Caco-2 (cell line): ENCODE results near the gene ZNF205. TPM values are rescaled to one million over a fixed set of nuclear protein-coding genes. Genes with fewer than 3 reads are reported as not detected.

Experiments
- BruUV-seq: library from RNA; stranded (reverse); fragments of 400-500 nt; replicated peaks from 2 replicates; lab custom pipeline; 2021; lab: Mats Ljungman, UMichigan
- CTCF ChIA-PET: fragments of 300-600 bp; sonication (Branson Sonifier 250); formaldehyde crosslinking; loops from one replicate; lab custom pipeline; 2022; ENCODE audit warnings: antibody characterized with exemption; lab: Charles Lee
- POLR2A ChIA-PET: fragments of 300-600 bp; sonication (Branson Sonifier 250); formaldehyde crosslinking; loops from one replicate; lab custom pipeline; 2022; ENCODE audit warnings: antibody characterized with exemption; lab: Charles Lee
- DNase-seq, 2 experiments: peaks; one replicate each; pipeline versions ENCODE4 v3.0.0 to v3.0.0-alpha.2; 2020 to 2022
- H3K27me3 ChIP-seq: replicated peaks from 2 replicates; pipeline ENCODE4 v1.6.0; 2011; ENCODE audit warnings: low read length; ENCODE audit not compliant: control insufficient read depth, insufficient read depth
- H3K36me3 ChIP-seq: 2 replicates; pipeline ENCODE4 v1.5.1; 2011; ENCODE audit warnings: low read length; ENCODE audit not compliant: control insufficient read depth, insufficient read depth
- H3K4me1 ChIP-seq: fragments of 250-450 bp; sonication (Bioruptor Pico); 2 replicates; pipeline ENCODE4 v1.5.1; 2020; ENCODE audit warnings: mild to moderate bottlenecking
- H3K4me3 ChIP-seq: 2 replicates; pipeline ENCODE4 v1.5.1; 2011; ENCODE audit warnings: low read depth, mild to moderate bottlenecking, control low read depth, low read length
- H3K9me3 ChIP-seq: fragments of 250-450 bp; sonication (Bioruptor Pico); 2 replicates; pipeline ENCODE4 v1.5.1; 2020; ENCODE audit warnings: mild to moderate bottlenecking, moderate library complexity
- H3K27ac Mint-ChIP-seq: one replicate; pipeline ENCODE4 v1.8.0; 2022; ENCODE audit warnings: mixed read lengths; ENCODE audit not compliant: unreplicated experiment
- H3K27me3 Mint-ChIP-seq: one replicate; pipeline ENCODE4 v1.8.0; 2022; ENCODE audit warnings: mixed read lengths; ENCODE audit not compliant: insufficient read depth, unreplicated experiment
- H3K36me3 Mint-ChIP-seq: one replicate; pipeline ENCODE4 v1.8.0; 2022; ENCODE audit warnings: mild to moderate bottlenecking, mixed read lengths; ENCODE audit not compliant: insufficient read depth, unreplicated experiment
- H3K4me1 Mint-ChIP-seq: one replicate; pipeline ENCODE4 v1.8.0; 2022; ENCODE audit warnings: low read depth, mixed read lengths; ENCODE audit not compliant: unreplicated experiment
- H3K4me3 Mint-ChIP-seq: one replicate; pipeline ENCODE4 v1.8.0; 2022; ENCODE audit warnings: mild to moderate bottlenecking, moderate library complexity, mixed read lengths; ENCODE audit not compliant: unreplicated experiment
- H3K9me3 Mint-ChIP-seq: one replicate; pipeline ENCODE4 v1.8.0; 2022; ENCODE audit warnings: mixed read lengths; ENCODE audit not compliant: unreplicated experiment
- intact Hi-C: fragments of 100-400 bp; cut with micrococcal nuclease; formaldehyde crosslinking; loops from one replicate; pipeline ENCODE4 v1.10.0; 2022; ENCODE audit not compliant: unreplicated experiment
- total RNA-seq: library from RNA; stranded (reverse); gene quantifications from 2 replicates; pipeline ENCODE4 v1.2.3, GENCODE V29; 2022
- TF ChIP-seq, protein P1 (sequence below), 2 experiments: fragments of 200-600 bp in 1 of 2; IDR thresholded peaks; 1 replicate in 1 of 2; 2 replicates in 1 of 2; pipeline versions ENCODE4 v1.5.1 to v1.8.0; 2011 to 2022; ENCODE audit warnings: antibody characterized with exemption in 1 of 2, control low read depth in 1 of 2, inconsistent platforms in 1 of 2, low read depth in 1 of 2, low read length in 1 of 2, mild to moderate bottlenecking in 1 of 2, moderate library complexity in 1 of 2; ENCODE audit not compliant: insufficient read depth in 1 of 2, severe bottlenecking in 1 of 2, unreplicated experiment in 1 of 2

The ZNF205 gene
- total RNA-seq, 1 experiment from 2014 or later, result 13.5 TPM

DNA sequence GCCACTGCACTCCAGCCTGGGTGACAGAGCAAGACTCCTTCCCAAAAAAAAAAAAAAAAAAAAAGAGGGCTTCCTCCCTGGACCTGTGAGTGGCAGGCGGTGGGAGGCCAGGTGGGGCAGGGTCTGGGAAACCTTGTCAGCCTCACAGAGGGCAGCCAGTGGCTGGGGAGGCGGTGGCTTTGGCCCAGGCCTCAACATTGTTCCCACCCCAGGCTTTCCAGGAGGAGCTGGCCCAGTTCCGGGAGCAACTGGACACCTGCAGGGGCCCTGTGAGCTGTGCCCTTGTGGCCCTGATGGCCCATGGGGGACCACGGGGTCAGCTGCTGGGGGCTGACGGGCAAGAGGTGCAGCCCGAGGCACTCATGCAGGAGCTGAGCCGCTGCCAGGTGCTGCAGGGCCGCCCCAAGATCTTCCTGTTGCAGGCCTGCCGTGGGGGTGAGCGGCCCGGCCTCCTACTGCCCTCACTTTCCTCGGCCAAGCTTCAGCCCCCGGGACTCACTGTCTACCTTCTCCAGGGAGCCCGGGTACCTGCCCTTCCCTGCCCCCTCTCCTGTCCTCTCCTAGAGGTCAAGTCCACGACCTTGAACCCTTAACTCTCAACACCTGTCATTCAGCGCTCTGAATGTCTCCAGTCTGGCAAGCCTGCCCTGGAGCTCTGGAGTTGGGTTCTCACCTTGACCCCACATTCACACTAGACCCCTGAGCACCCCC is 34.8 kb downstream of the ZNF205 start:
- BruUV-seq, result no TSS peak
- Histone ChIP-seq H3K4me1 (no peaks in the 10 kb centered on the region; the same call in 1 of the 2 replicates), H3K4me3 (no peak overlapping the region), H3K27me3 (no peaks in the 10 kb centered on the region), H3K9me3 (no peaks in the 10 kb centered on the region), H3K36me3 (no peaks in the 10 kb centered on the region)
- CTCF ChIA-PET, result interaction anchor here (0.7 to 0.9 kb wide), 2 partner anchors 12 to 60 kb away, joined by 3 to 6 read pairs; partner anchors contain the start of gene ZNF213
- TF ChIP-seq, protein P1, sequence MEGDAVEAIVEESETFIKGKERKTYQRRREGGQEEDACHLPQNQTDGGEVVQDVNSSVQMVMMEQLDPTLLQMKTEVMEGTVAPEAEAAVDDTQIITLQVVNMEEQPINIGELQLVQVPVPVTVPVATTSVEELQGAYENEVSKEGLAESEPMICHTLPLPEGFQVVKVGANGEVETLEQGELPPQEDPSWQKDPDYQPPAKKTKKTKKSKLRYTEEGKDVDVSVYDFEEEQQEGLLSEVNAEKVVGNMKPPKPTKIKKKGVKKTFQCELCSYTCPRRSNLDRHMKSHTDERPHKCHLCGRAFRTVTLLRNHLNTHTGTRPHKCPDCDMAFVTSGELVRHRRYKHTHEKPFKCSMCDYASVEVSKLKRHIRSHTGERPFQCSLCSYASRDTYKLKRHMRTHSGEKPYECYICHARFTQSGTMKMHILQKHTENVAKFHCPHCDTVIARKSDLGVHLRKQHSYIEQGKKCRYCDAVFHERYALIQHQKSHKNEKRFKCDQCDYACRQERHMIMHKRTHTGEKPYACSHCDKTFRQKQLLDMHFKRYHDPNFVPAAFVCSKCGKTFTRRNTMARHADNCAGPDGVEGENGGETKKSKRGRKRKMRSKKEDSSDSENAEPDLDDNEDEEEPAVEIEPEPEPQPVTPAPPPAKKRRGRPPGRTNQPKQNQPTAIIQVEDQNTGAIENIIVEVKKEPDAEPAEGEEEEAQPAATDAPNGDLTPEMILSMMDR (IDR thresholded peaks at IDR 0.05; ENCODE audit: insufficient read depth in 1 of 2, low read depth in 1 of 2, low read length in 1 of 2, severe bottlenecking in 1 of 2, unreplicated experiment in 1 of 2), result no peak
- Mint-ChIP-seq H3K4me3 (no peak overlapping the region), H3K4me1 (peaks cover 1% of the 10 kb centered on the region), H3K9me3 (no peaks in the 10 kb centered on the region), H3K27me3 (no peaks in the 10 kb centered on the region), H3K36me3 (peaks cover 26% of the 10 kb centered on the region), H3K27ac (no peak overlapping the region)
- POLR2A ChIA-PET, result interaction anchor here (1.3 kb wide), 1 partner anchor 12 kb away, joined by 3 read pairs; the partner anchor contains the start of gene ZNF213
- intact Hi-C loops, result no loop called here
- DNase-seq, result no peak

GRCh38 chr16:3147757-3148104 is 35.3 kb downstream of the ZNF205 start:
- peaks cover 4% of the 10 kb centered on the region for H3K27me3 Mint-ChIP-seq
- H3K9me3 ChIP-seq, result no peaks in the 10 kb centered on the region
- no TSS peak for BruUV-seq
- no peaks in the 10 kb centered on the region for H3K27me3 ChIP-seq
- H3K4me1 Mint-ChIP-seq, result peaks cover 7% of the 10 kb centered on the region
- intact Hi-C loops, result no loop called here
- H3K4me3 ChIP-seq, result no peak overlapping the region
- CTCF ChIA-PET, result interaction anchor here (0.7 to 0.9 kb wide), 2 partner anchors 13 to 41 kb away, joined by 3 read pairs; partner anchors contain the start of gene ZNF213
- no peak overlapping the region for H3K27ac Mint-ChIP-seq
- H3K9me3 Mint-ChIP-seq, result no peaks in the 10 kb centered on the region
- peaks cover 28% of the 10 kb centered on the region for H3K36me3 Mint-ChIP-seq
- POLR2A ChIA-PET, result interaction anchor here (1.3 kb wide), 1 partner anchor 13 kb away, joined by 3 read pairs; the partner anchor contains the start of gene ZNF213
- H3K36me3 ChIP-seq, result no peaks in the 10 kb centered on the region
- H3K4me1 ChIP-seq, result no peaks in the 10 kb centered on the region; the same call in 1 of the 2 replicates
- H3K4me3 Mint-ChIP-seq, result no peak overlapping the region
- TF ChIP-seq, protein P1 (IDR thresholded peaks at IDR 0.05; ENCODE audit: insufficient read depth in 1 of 2, low read depth in 1 of 2, low read length in 1 of 2, severe bottlenecking in 1 of 2, unreplicated experiment in 1 of 2), result no peak
- no peak for DNase-seq

DNA sequence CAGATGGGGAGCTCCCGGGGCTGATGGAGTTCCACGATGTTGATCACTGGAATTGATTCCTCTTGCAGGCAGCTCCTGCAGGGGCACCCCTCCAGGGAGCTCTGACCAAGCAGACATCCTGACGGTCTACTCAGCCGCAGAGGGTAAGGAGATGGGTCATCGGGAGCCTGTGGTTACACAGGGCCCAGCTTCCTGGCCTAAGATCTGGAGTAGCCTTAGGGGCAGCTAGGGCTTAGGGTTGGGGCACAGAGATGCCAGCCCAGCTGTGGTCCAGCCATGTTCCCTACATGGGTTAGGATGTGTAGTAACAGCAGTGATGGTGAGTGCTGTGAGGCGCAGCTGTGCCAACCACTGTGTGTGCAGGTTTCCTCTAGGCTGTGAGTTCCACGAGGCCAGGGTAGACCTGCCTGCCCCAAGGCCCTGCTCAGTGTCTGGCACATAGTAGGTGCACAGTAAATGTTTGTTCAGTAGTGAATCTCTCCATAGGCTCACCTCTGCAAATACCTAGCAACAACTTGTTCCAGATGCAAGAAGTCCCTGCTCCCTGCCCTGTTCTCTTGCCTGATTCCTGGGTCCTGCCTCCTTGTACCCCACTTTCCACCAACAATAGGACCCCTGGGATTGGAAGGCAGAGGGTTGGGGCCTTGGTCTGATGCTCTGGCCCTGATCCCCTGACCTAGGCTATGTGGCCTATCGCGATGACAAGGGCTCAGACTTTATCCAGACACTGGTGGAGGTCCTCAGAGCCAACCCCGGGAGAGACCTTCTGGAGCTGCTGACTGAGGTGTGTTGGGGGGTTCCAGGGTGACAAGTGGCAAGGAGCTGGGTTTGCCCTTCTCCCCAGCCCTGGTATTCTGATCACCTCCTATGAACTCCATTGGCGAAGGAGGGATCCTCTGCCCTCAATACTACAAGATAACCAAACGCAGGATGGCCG is 36.1 kb downstream of the ZNF205 start:
- H3K36me3 ChIP-seq, result no peaks in the 10 kb centered on the region
- no peaks in the 10 kb centered on the region for H3K9me3 ChIP-seq
- ChIA-PET CTCF (interaction anchor here (0.7 to 2.7 kb wide), 6 partner anchors 10 to 42 kb away, joined by 3 to 22 read pairs (median 5); partner anchors contain the start of gene ZNF213), POLR2A (interaction anchor here (1.3 to 1.8 kb wide), 2 partner anchors 14 kb away, joined by 3 to 17 read pairs; partner anchors contain the start of gene ZNF213)
- no peaks in the 10 kb centered on the region for H3K9me3 Mint-ChIP-seq
- TF ChIP-seq, protein P1 (IDR thresholded peaks at IDR 0.05; ENCODE audit: insufficient read depth in 1 of 2, low read depth in 1 of 2, low read length in 1 of 2, severe bottlenecking in 1 of 2, unreplicated experiment in 1 of 2), result no peak
- no peak for DNase-seq
- no TSS peak for BruUV-seq
- no peaks in the 10 kb centered on the region; the same call in 1 of the 2 replicates for H3K4me1 ChIP-seq
- peak overlapping the region; percentile 95 for H3K4me3 Mint-ChIP-seq
- no peak overlapping the region for H3K4me3 ChIP-seq
- H3K27me3 Mint-ChIP-seq, result peaks cover 5% of the 10 kb centered on the region
- H3K36me3 Mint-ChIP-seq, result peaks cover 30% of the 10 kb centered on the region
- H3K27ac Mint-ChIP-seq, result peak overlapping the region; percentile 93
- H3K4me1 Mint-ChIP-seq, result peaks cover 8% of the 10 kb centered on the region
- intact Hi-C loops, result no loop called here
- H3K27me3 ChIP-seq, result no peaks in the 10 kb centered on the region
